Upper lobe of left lung (tissue), 6 donors: Measurements from ENCODE around the gene DELE1. TPM values are rescaled to one million over a fixed set of nuclear protein-coding genes. Genes with fewer than 3 reads are reported as not detected.

ENCODE experiments used
- ATAC-seq, 2 donors: fragments of 200-7000 bp; cut with Tn5 transposase; one replicate each; pipeline ENCODE4 v1.9.1; 2022; ENCODE audit warnings: mild to moderate bottlenecking in 2 of 2, moderate library complexity in 2 of 2; ENCODE audit not compliant: low FRiP score in 2 of 2
- DNase-seq, 2 donors: peaks; one replicate each; pipeline ENCODE4 v3.0.0-alpha.2; 2019 to 2020
- H3K27ac ChIP-seq, 4 donors: fragments of 200-600 bp; sonication (generic); one replicate each; pipeline ENCODE4 v1.5.1; 2016 to 2019
- H3K27me3 ChIP-seq, 4 donors: fragments of 200-600 bp; sonication (generic); one replicate each; pipeline ENCODE4 v1.5.1; 2017 to 2019
- H3K36me3 ChIP-seq, 4 donors: fragments of 200-600 bp; sonication (generic); one replicate each; pipeline ENCODE4 v1.5.1; 2016 to 2019
- H3K4me1 ChIP-seq, 4 donors: fragments of 200-600 bp; sonication (generic); one replicate each; pipeline ENCODE4 v1.5.1; 2018 to 2019
- H3K4me3 ChIP-seq, 4 donors: fragments of 200-600 bp; sonication (generic); one replicate each; pipeline ENCODE4 v1.5.1; 2017 to 2019; ENCODE audit warnings: mild to moderate bottlenecking in 2 of 4, moderate library complexity in 1 of 4
- H3K9me3 ChIP-seq, 4 donors: fragments of 200-600 bp; sonication (generic); one replicate each; pipeline ENCODE4 v1.5.1; 2018 to 2019
- CTCF ChIP-seq, 6 experiments: fragments of 450-650 bp in 4 of 6; fragments of 200-600 bp in 2 of 6; sonication (generic) in 2 of 6; IDR thresholded peaks; one replicate each; pipeline ENCODE4 v1.5.1; 2016 to 2019; ENCODE audit warnings: antibody characterized with exemption in 6 of 6
- EP300 ChIP-seq, 4 donors: sonication (generic); formaldehyde crosslinking; IDR thresholded peaks; one replicate each; pipeline ENCODE4 v1.5.1; 2017; ENCODE audit warnings: antibody characterized with exemption in 4 of 4, control low read depth in 2 of 4
- POLR2A ChIP-seq, 4 donors: fragments of 450-650 bp; IDR thresholded peaks; one replicate each; pipeline ENCODE4 v1.5.1; 2016 to 2017; ENCODE audit warnings: antibody characterized with exemption in 4 of 4, mild to moderate bottlenecking in 2 of 4
- POLR2AphosphoS5 ChIP-seq, 2 donors: sonication (generic); formaldehyde crosslinking; IDR thresholded peaks; one replicate each; pipeline ENCODE4 v1.5.1; 2017; ENCODE audit warnings: antibody characterized with exemption in 2 of 2
- WGBS, 2 donors: methylation state at CpG; one replicate each; pipeline ENCODE4 v1.1.5; 2017 to 2018; 5-methylcytosine and 5-hydroxymethylcytosine counted together
- total RNA-seq, 6 donors: library from RNA; depleted of rRNA in 4 of 6; stranded (reverse); fragments of >200 nt in 4 of 6; gene quantifications; one replicate each; pipeline versions ENCODE4 v1.1.0 to v1.2.1, GENCODE V29; 2016 to 2021
- donor health status: DM: no; HTN: no; CAD: no; lungs with moderate emphysema.
- donor health status: DM: no; HTN: yes; CAD: no; lungs with severe emphysema.

DELE1 gene
- total RNA-seq, 6 donors from 2014 or later: 59.4 to 151 (median 87.5) TPM

- Histone ChIP-seq H3K4me1 (peaks cover 15 to 29% (median 20%) of the 10 kb centered on the region in 4 donors), H3K4me3 (no peak overlapping the region), H3K27me3 (no peaks in the 10 kb centered on the region), H3K9me3 (no peaks in the 10 kb centered on the region), H3K27ac (no peak overlapping the region), H3K36me3 (peaks cover 0 to 56% (median 33%) of the 10 kb centered on the region in 4 donors)
- TF ChIP-seq EP300 (IDR thresholded peaks at IDR 0.05) (no peak), CTCF (IDR thresholded peaks at IDR 0.05) (no peak), POLR2AphosphoS5 (IDR thresholded peaks at IDR 0.05) (no peak), POLR2A (IDR thresholded peaks at IDR 0.05) (no peak)
- 64 to 78% methylated on average over 1 of the region's 1 CpG for whole genome bisulfite sequencing, 2 donors
- ATAC-seq (no peak), DNase-seq (no peak)
Observed at GRCh38 chr5:141973871-141974595, 50.4 kb downstream of the DELE1 start.

- no peak overlapping the region for H3K27ac ChIP-seq
- no peak for TF ChIP-seq POLR2A (IDR thresholded peaks at IDR 0.05)
- no peak for TF ChIP-seq CTCF (IDR thresholded peaks at IDR 0.05)
- peaks cover 8 to 78% (median 52%) of the 10 kb centered on the region in 4 donors for H3K36me3 ChIP-seq
- no peaks in the 10 kb centered on the region for H3K27me3 ChIP-seq
- DNase-seq: no peak
- H3K9me3 ChIP-seq: no peaks in the 10 kb centered on the region
- H3K4me3 ChIP-seq: no peak overlapping the region
- no peak for ATAC-seq
- peaks cover under 1 to 14% (median 3%) of the 10 kb centered on the region in 4 donors for H3K4me1 ChIP-seq
- 92 to 94% methylated on average over 6 of the region's 6 CpGs for WGBS, 2 donors
Observed at GRCh38 chr5:141976176-141976575, 52.5 kb downstream of the DELE1 start.

GRCh38 chr5:141978389-141978788 is 54.7 kb downstream of the DELE1 start:
- no peak for DNase-seq
- H3K27ac ChIP-seq: no peak overlapping the region
- TF ChIP-seq POLR2A (IDR thresholded peaks at IDR 0.05) (no peak), CTCF (IDR thresholded peaks at IDR 0.05) (no peak), POLR2AphosphoS5 (IDR thresholded peaks at IDR 0.05) (no peak), EP300 (IDR thresholded peaks at IDR 0.05) (no peak)
- peaks cover 13 to 91% (median 58%) of the 10 kb centered on the region in 4 donors for H3K36me3 ChIP-seq
- peaks cover 0 to 14% (median 2%) of the 10 kb centered on the region in 4 donors for H3K4me1 ChIP-seq
- no peak for ATAC-seq
- H3K9me3 ChIP-seq: no peaks in the 10 kb centered on the region
- H3K4me3 ChIP-seq: no peak overlapping the region
- H3K27me3 ChIP-seq: no peaks in the 10 kb centered on the region

GRCh38 chr5:141982626-141983025 is 59.0 kb downstream of the DELE1 start:
- TF ChIP-seq CTCF (IDR thresholded peaks at IDR 0.05): no peak
- TF ChIP-seq POLR2AphosphoS5 (IDR thresholded peaks at IDR 0.05): no peak
- TF ChIP-seq POLR2A (IDR thresholded peaks at IDR 0.05): no peak
- TF ChIP-seq EP300 (IDR thresholded peaks at IDR 0.05): no peak
- Histone ChIP-seq H3K9me3 (no peaks in the 10 kb centered on the region), H3K4me1 (no peaks in the 10 kb centered on the region), H3K36me3 (peaks cover 29 to 100% (median 80%) of the 10 kb centered on the region in 4 donors), H3K27ac (no peak overlapping the region), H3K27me3 (no peaks in the 10 kb centered on the region), H3K4me3 (no peak overlapping the region)
- no peak for DNase-seq
- 48 to 65% methylated on average over 2 of the region's 2 CpGs for WGBS, 2 donors
- no peak for ATAC-seq

- H3K4me1 ChIP-seq: no peaks in the 10 kb centered on the region
- no peak for ATAC-seq
- no peak for DNase-seq
- H3K4me3 ChIP-seq: no peak overlapping the region
- no peaks in the 10 kb centered on the region for H3K9me3 ChIP-seq
- no peaks in the 10 kb centered on the region for H3K27me3 ChIP-seq
- H3K27ac ChIP-seq: no peak overlapping the region
- TF ChIP-seq EP300 (IDR thresholded peaks at IDR 0.05): no peak
- no peak for TF ChIP-seq POLR2AphosphoS5 (IDR thresholded peaks at IDR 0.05)
- no peak for TF ChIP-seq CTCF (IDR thresholded peaks at IDR 0.05)
- no peak for TF ChIP-seq POLR2A (IDR thresholded peaks at IDR 0.05)
- H3K36me3 ChIP-seq: peaks cover 23 to 95% (median 61%) of the 10 kb centered on the region in 4 donors
Observed at GRCh38 chr5:141986072-141986471, 62.4 kb downstream of the DELE1 start.
